SH-SY5Y (cell line): Measurements from ENCODE around the gene PTTG1IP.

ENCODE experiments used
- GATA2 ChIP-seq: IDR thresholded peaks from 2 replicates; pipeline ENCODE4 v1.6.1; 2011; ENCODE audit warnings: mild to moderate bottlenecking, low read depth, low read length
- GATA3 ChIP-seq: IDR thresholded peaks from 2 replicates; pipeline ENCODE4 v1.6.1; 2011; ENCODE audit warnings: low read depth, mild to moderate bottlenecking, low read length, moderate library complexity

PTTG1IP gene

GRCh38 chr21:44800971-44801467 lies 72.5 kb downstream of the PTTG1IP start:
- TF ChIP-seq GATA3, result no peak
- peak; percentile 18; the same call in 1 of the 2 replicates for TF ChIP-seq GATA2

GRCh38 chr21:44800103-44800502 lies 73.4 kb downstream of the PTTG1IP start:
- TF ChIP-seq GATA2 (no peak), GATA3 (no peak)

DNA sequence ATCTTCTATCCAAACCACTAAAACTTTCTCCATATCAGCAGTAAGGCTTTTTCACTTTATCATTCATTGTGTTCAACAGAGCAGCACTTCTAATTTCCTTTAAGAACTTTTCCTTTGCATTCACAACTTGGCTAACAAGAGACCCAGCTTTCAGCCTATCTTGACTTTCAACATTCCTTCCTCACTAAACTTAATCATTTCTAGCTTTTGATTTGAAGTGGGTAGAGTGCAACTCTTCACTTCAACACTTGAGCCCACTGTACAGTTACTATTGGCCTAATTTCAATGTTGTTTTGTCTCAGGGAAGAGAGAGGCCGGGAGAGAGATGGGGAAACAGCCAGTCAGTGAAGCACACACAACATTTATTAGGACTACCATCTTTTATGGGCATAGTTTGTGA lies 73.8 kb downstream of the PTTG1IP start:
- TF ChIP-seq GATA2 (no peak), GATA3 (no peak)
